Stimulated activated CD4-positive, alpha-beta T cell treated with anti-CD3 and anti-CD28 coated beads, Interleukin-4, amount 100 ng/mL, for 1 hour (primary cell): ENCODE results near the gene SMIM3.
"Not testable (repeated sequence)": the region's sequence is repeated elsewhere in the genome, so short reads cannot be mapped to it uniquely, and the experiment has no call there.

ENCODE experiments used
- DNase-seq: peaks from one replicate; pipeline ENCODE4 v3.0.0-alpha.2; 2020

Gene SMIM3

DNA sequence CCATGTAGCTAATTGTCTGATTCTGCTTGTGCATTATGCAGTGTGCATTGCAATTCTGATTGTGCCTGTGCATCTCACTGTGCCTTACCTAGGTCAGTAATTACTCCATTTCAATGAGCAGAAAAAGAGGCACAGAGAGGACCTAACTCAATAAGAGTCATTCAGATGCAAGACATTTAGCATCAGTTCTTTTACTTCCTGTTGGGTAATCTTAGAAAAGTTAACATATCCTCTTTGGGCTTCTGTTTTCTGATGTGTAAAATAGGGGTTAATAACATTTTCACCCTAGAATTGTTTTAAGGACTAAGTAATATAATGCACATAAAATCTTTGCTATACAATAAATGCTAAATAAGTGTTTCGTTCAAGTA lies 12.8 kb upstream of the SMIM3 start:
- no peak for DNase-seq

DNA sequence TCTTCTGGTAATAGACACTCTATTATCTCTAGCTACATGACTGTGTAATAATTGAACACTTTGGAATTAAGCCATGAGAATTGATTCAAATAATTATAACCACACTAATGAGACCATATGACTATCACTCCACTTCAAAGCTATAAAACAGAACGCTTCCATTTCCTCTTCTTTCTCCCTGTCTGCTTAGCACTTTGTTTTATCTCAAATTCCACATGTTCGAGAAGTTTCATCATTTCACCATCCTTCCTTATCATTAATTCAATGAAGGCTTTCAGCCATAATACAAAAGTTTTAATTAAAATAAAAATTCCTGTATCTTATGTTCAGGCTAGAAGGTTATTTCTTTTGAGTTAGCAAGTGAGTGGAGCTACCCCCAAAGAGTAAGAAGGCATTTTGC lies 12.3 kb upstream of the SMIM3 start:
- no peak for DNase-seq

DNA sequence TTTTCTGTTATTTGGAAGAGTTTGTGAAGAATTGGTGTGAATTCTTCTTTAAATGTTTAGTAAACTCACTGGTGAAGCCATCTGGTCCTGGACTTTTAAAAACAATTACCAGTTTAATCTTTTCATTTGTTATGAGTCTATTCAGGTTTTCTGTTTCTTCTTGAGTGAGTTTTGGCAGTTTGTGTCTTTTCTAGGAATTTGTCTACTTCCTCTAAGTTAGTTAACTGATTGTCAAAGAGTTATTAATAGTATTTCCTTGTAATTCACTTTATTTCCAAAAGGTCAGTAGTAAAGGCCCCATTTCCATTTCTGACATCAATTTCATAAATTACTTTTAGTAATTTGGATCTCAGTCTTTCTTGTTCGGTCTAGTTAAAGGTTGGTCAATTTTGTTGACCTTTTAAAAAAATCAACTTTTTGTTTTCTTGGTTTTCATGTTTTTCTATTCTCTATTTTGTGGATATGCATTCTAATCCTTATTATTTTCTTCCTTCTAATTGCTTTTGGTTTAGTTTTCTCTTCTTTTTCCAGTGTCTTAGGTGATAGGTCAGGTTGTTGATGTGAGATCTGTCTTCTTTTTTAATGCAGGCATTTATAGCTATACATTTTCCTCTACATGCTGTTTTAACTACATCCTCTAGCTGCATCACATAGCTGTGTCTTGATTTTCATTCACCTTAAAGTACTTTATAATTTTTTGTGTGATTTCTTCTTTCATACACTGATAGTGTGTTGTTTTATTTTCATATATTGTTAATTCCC lies 7.3 kb upstream of the SMIM3 start:
- DNase-seq: no peak

DNA sequence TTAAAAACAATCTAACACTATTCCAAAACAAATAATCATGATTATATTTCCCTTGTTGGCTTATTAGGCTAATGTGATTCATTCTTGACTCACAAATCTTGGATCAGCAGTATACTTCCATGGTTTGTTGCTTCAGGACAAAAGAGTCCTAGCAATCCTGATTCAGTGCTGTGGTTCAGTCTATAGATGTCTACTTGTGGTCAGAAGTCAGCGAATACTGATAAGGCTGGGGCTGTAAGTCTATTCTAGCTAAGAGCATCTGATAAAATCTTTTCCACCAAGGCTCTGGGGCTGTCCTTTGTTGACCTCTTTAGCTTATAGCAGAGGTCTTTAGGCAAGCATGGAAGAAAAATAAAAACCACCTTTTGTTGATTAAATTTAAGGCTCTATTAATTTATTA lies 4.4 kb upstream of the SMIM3 start:
- no peak for DNase-seq

DNA sequence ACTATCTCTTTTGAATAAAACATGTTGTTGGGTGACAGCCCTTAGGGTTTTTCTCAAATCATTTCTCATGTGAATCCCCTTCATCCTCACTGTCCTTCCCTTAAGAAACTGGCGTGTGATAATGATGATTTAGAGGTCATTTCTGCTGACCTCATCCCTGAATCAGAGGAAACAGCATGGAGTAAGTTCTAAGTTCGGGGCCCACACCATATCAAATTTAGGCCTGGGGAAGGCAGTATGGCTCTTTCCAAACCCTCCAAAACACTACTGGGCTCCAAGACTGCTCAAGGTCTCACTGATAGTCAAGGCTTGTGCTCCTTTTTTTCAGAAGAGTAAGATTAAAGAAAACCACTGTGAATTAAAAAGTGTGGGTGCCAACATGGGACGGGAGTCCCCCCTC lies 872 bp upstream of the SMIM3 start:
- no peak for DNase-seq

DNA sequence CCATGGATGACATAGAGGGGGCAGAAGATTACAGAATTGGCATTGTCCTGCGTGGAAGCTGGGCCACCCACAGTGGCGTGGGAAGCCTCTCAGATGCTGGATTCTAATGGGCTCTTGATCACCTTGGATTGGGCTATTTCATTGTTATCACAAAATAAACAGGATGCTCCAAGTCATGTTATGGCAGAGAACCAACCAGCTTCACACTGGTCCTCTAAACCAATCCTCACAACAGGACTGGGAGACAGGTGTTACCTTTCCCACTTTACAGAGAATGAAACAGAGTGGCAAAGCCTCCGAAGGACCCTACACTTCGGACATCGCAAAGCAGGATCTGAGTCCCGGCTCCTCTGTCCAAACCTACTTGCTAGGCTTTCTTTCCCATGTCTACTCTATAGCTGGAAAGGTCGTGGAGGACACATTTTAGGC lies 455 bp upstream of the SMIM3 start:
- DNase-seq: no peak

DNA sequence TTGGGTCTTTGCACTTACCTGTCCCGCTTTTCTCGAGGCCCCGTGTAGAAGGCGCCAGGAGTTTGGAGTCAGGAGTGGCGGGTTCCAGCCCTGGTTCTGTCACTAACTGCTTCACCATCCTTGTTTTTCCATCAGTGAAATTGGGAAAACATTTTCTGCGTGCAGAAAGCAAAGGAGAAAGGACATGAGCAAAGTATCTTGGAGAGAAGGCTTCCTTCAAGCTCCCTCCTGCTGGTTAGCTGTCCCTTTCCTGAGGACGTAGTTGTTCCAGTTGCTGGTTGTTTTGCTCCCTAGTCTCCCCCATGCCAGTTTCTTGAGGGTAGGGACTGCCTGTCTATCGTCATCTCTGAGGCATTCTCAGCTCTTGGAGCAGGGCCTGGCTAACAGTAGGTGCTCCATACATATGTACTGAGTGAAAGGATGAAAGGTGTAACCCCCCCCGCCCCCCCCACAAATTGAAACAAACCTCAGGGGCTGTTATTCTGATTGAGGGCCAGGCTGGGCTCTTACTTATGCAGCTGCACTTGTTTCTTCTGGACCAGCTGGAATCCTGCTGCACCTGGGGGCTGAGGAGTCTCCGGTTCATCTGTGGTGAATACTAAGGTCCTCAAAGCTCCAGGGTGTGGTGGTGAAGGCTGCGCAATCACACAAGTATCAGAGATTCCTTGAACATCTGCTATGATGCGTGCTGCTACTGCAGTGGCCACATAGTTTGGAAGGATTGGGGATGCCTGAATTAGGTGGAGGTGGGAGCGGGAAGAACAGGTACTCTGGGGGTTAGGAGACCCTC lies 1.0 kb downstream of the SMIM3 start:
- no peak for DNase-seq

DNA sequence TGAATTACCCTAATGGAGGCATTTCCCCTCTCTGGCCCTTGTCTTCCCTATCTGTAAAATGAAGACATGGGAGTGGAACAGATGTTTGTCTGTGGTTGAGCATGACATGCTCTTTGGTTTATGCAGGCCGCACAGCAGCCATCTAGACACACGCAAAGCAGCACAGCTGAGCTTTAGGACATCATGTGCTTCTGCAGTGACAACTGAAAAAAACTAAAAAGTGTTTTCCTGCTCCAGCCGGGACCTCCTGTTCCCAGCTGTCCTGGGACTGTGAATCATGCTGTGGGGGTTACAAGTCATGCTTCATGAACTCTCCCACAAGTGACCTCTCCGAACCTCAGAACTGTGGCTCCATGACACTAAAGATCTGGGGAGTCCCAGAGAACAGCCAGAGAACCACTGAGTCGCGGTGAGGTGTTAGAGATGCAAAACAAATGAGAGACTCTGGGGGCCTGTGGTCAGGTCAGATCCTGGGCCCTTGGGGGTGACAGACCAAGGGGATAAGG lies 1.7 kb downstream of the SMIM3 start:
- no peak for DNase-seq

DNA sequence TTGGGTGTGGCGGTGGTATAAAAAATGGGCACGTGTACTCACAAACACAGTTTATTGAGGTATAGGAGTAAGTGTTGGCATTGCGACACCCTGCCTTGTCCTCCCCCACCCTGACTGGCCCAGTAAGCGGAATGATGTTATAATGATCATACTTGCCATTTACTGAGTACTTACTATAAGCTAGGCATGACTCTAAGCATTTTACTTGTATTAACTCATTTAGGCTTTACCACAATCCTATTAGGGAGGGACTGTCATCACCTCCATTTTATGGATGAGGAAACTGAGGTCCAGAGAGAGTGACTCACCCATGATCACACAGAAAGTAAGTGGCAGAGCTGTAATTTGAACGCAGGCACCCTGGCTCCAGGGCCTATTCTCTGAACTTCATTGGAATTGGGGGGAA lies 2.3 kb downstream of the SMIM3 start:
- DNase-seq: no peak

DNA sequence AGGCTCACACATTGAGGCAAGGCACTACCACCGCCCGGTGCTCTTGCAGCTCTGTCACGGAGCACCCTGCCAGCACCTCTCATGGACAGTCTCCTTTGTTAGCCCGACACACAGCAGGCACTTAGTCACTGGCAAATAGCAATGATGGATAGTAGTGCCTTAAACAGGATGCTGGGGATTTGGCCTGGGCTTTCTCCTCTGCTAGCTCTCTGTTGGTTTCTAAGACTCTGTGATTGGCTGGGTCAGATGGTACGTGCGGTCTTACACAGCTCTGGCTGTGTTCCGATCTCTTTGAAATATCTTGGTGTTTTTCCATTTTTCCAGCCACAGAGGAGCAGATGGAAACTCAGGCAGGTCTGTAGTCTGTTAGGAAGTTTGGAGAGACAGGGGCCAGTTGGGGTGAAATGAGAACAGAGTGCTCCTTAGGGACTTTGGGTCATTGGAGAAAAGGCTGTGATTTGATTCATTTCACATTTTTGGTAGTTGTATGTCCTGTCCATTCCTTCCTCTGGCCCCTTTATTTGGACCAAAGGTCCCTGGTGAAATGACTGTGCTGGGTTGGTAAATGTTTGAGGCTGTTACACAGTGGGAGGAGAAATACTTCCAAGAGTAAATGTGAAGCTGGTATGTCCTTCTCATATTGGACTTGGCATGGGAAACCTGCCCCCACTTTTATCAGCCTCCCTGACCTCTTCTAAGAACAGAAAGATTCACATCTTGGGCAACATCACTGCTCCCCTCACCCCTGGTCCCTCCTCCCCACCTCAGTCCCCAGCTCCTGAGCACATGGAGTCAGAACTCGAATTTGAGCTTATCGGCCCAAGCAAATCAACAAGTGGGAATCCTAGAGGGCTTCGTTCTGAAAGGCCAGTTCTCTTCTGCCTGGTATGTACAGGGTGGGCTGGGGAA lies 3.4 kb downstream of the SMIM3 start:
- no peak for DNase-seq

DNA sequence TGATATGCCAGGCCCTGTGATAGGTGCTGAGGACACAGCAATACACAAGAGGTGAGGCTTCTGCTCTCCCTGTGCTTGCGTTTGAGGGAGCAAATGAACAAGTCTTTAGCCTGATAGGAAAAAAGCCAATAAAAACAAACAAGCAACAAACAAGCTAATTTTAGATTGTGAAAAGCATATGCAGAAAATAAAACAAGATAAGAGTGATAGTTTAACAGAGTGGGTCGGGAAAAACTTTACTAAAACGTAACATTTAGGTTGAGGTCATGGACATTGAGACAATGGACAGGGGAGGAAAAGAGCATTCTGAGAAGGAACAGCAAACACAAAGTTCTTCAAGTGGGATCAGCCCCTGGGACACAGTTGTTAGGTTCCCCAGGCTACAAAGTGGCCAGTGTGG lies 4.3 kb downstream of the SMIM3 start:
- DNase-seq: no peak

DNA sequence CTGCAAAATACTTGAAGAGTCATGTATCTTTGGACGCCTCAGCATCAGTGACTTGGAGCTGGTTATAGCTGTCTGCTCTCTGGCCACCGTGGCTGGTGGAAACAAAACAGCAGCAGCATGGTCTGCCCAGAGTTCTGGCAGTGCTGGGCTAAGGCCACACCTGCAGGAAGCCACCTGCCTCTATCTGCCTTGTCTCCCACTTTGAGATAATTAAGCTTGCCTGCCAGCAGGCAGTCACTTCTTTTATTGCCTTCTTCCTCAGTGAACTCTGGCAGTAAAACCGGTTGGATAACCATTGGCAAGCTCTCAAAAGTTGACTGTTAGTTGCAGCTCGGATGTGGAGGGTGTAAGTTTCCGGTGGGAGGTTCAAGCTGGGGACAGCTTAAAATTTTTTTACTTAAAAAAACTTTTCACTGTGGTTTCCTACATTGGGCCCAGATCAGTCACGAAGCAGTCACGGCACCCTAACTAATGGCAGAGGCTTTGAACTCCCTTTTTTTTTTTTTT lies 4.9 kb downstream of the SMIM3 start:
- DNase-seq: peak; percentile 55

DNA sequence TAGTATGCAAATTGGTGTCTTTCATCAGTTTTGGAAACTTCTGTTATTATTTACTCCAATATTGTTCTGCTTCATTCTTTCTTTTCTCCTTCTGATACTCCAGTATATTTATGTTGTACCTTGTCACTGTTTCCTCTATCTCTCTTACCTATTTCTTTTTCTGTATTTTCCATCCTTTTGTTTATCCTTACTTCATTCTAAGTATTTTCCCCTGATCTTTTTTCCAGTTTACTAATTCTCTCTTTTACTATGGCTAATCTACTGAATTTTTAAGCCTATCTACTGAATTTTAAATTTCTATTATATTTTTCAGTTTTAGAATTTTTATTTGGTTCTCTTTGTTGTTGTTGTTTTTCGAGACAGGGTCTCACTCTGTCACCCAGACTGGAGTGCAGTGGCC lies 7.4 kb downstream of the SMIM3 start:
- no peak for DNase-seq

DNA sequence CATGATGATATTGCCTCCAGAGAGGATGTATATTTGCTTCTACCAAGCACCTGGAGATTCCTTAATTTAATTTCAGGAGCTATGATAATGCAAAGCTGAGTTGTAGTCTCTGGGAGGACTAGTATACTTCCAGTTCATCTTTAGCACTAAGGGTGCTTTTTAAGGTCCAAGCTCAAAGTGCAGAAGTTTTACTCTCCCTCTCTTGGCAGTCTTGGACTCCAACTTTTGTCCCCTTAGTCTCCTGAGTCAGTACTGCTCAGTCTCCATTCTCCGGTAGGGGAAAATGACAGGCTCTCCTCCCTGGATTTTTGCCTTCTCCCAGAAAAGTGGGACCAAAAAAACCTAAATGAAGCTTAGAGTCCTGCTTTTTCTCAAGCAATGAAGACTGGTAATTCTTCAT lies 8.3 kb downstream of the SMIM3 start:
- no peak for DNase-seq

DNA sequence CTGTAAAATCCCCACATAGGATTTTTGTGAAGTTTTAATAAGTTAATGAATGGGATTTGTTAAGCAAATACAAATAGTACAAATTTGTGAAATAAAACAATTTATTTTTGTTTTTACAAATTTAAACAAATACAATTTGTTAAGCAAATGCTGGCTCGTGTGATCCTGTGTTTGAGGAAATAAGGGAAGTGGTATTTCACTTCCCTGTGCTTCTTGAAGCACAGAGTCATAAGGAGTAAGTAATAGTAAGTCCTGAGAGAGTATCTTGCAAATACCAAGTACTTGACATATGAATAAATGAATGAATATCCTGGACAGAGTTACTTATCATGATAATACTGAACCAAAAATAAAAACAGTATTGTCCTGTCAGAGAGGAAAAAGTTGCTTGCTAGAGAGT lies 9.1 kb downstream of the SMIM3 start:
- no peak for DNase-seq

DNA sequence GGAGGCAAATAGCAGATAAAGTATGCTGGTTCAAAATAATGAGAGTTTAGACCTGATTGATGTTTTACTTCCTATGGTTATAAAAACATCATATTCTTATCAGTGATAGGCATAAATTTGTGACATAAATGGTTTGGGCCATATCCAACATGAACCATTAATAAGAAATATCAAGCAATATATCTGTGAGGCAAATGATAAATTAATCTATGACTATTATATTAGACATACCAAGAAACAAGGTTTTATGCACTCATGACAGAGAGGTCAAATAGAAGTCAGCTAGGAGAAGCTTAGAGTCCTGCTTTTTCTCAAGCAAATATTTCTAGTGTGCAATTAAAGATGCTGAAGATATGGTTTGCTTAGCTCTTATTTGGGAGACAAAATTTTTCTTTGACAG lies 10.4 kb downstream of the SMIM3 start:
- DNase-seq: no peak

DNA sequence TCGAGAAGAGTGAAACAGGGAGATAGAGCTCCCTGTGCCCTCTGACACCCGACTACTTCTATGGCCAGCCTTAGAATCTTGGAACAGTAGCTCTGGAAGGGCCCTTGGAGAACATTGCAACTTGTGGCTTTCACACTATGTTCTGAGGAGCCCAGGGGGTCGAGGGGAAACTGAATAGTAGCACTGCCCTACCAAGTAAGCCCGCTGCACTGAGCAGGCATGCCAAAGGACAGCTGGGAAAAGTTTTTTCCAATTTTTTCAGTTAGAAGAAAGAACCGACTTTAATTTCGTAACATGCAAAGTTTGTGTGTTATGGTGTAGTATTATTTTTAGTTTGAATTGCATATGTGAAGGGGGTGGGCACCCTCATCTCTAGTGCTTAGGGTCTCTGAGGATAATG lies 10.9 kb downstream of the SMIM3 start:
- DNase-seq: no peak

DNA sequence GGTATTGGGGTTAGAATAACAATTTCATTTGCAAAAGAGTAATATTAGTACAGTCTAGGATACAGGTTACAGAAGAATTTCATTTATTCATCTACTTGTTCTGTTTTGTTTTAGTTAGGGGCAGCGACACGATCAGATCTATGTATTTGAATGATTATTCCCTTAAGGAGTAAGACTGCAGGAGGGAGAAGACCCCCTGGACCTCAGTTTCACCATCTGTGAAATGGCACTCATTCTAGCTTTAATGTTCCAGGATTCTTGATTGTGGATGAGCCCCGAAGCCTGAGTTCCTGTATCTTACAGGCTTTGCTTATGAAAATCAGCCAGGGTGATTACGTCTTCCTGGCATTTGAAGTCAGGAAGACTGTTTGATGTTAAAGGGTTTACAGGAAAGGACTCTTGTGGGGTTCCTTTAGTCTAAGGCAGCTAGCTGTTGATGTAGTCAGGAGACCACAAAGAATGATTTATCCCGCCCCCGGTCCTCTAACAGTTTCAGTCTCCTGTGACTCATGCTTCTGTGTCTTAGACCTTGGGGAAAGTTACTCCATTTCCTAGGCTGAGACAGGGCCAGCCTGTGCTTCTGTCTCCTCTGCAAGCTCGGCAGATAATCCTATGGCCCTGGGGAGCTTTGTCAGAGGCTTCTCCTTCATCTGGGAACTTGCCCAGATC lies 11.5 kb downstream of the SMIM3 start:
- DNase-seq: peak; percentile 53

DNA sequence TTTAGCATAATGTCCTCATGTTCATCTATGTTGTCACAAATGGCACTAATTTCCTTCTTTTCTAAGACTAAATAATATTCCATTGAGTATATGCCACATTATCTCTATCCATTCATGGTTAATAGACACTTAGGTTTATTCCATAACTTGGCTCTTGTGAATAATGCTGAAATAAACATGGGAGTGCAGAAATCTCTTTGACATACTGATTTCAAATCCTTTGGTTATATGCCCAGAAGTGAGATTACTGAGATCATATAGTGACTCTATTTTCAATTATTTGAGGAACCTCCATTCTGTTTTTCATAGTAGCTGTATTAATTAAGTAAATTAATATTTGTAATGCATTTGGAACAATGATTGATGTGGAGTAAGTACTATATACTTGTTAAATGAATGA lies 13.0 kb downstream of the SMIM3 start:
- DNase-seq: no peak

DNA sequence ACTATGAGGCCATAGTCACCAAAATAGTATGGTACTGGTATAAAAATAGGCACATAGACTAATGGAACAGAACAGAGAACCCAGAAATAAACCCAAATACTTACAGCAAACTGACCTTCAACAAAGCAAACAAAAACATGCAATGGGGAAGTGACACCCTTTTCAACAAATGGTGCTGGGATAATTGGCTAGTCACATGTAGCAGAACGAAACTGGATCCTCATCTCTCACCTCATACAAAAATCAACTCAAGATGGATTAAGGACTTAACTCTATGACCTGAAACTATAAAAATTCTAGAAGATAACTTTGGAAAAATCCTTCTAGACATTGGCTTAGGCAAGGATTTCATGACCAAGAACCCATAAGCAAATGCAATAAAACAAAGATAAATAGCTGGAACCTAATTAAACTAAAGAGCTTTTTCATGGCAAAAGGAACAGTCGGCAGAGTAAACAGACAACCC lies 14.9 kb downstream of the SMIM3 start:
- DNase-seq: not testable (repeated sequence)

DNA sequence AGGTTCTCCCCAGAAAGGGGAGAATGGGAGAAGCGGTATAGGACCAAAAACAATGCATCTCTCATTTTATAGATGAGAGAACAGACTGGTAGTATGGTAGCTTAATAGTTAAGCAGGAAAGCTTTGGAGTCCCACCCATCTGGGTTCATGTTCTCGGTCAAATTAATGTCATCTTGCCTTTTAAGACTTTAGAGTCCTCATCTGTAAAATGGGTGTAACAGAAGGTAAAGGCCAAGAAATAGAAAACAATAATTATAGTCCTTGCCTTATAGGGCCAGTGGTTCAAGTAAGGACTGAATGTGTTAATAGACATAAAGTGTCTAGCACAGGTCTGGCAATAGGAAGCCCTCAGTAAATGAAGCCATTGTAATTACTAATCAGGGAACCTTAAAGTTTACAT lies 16.4 kb downstream of the SMIM3 start:
- no peak for DNase-seq

DNA sequence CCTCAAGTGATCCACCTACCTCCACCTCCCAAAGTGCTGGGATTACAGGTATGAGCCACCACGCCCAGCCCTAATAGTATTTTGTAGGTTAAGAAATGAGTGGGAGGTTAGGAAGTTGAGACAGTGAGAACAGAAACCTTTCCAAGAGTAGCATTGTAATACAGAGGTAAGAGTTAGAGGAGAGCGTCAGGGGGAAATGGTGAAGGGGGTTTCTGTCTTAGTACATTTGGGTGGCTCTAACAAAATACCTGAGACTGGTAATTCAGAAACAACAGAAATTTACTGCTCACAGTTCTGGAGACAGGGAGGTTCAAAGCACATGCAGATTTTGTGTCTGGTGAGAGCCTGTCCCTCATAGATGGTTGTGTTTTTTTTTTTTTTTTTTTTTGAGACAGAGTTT lies 18.8 kb downstream of the SMIM3 start:
- DNase-seq: no peak
